ENCODE results near the gene SF3A1. TPM values are rescaled to one million over a fixed set of nuclear protein-coding genes. Genes with fewer than 3 reads are reported as not detected.

SF3A1 gene
- total and polyA plus RNA-seq, 2 of the 13 experiments (the other 11 are each of a cell fraction or from before 2014, with no cell fraction given) = 10.0 to 22.0 TPM

DNA sequence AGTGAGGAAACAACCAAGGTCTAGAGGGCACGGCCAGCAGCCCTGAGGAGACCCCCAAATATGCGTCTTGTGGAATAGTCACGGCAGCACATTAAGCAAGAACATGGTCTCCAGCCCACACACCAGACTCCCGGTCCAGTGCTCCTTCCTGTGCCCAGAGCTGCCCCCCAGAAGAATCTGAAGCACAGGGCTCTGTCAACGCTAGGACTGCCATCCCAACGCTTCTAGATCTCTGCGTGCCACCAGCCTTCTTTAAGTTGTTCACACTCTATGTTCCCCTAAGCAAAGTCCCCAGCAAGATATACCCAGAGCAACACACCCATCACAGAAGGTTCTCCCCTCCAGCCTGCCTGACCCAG, 36.6 kb upstream of the SF3A1 start:
- Histone ChIP-seq H3K4me1 (ENCODE audit: insufficient read depth, low read length) (peaks cover 60% of the 10 kb centered on the region), H3K4me3 (replicated peaks in 1 of 3; ENCODE audit: insufficient read depth in 1 of 3, low read depth in 2 of 3, low read length in 3 of 3) (no peak overlapping the region), H3K27me3 (ENCODE audit: control insufficient read depth in 1 of 2, insufficient read depth in 2 of 2, low read length in 2 of 2) (peaks cover 0 to 4% of the 10 kb centered on the region in 2 experiments; a peak in 1 of 5 replicates), H3K36me3 (replicated peaks in 1 of 2; ENCODE audit: control insufficient read depth in 1 of 2, insufficient read depth in 2 of 2, low read length in 2 of 2) (no peaks in the 10 kb centered on the region), H3K4me2 (ENCODE audit: low read depth, low read length) (no peak overlapping the region), H4K20me1 (ENCODE audit: insufficient read depth, low read length) (no peaks in the 10 kb centered on the region), H3K27ac (ENCODE audit: extremely low read length, insufficient read depth, low read length) (no peak overlapping the region), H3K79me2 (ENCODE audit: insufficient read depth, low read length) (no peaks in the 10 kb centered on the region), H3K9me3 (ENCODE audit: low read length) (no peaks in the 10 kb centered on the region; the same call in 1 of the 2 replicates), H2AFZ (ENCODE audit: low read length) (no peak overlapping the region), H3K9ac (ENCODE audit: insufficient read depth, low read depth, low read length) (no peak overlapping the region)
- DNase-seq (ENCODE audit: low spot score) (no peak), FAIRE-seq (no peak), ATAC-seq (no peak)
- 71% methylated on average over 4 of the region's 7 CpGs for WGBS (ENCODE audit: low lambda C conversion rate)
- in situ Hi-C loops (cut with HindIII; ENCODE audit: extremely low pct_ligation_motif_present, low pct_unique_long_range_greater_than_20kb) (loop anchor here (5.0 to 25.0 kb wide), 3 partner anchors 34 to 281 kb away; partner anchors contain the start of gene MTFP1), intact Hi-C loops (cut with micrococcal nuclease; ENCODE audit: unreplicated experiment) (no loop called here)
- POLR2A ChIA-PET = interaction anchor here (10.2 kb wide), 1 partner anchor 30 kb away, joined by 164 read pairs; the partner anchor contains the start of gene MTFP1
- CTCF ChIA-PET (ENCODE audit: low intra/inter-chr PET ratio, low total read pairs) = interaction anchor here (3.4 kb wide), 1 partner anchor 92 kb away, joined by 29 read pairs; no protein-coding TSS in a partner anchor
- TF ChIP-seq ZKSCAN8 (CRISPR knock-in tag; IDR thresholded peaks at IDR 0.05; ENCODE audit: borderline replicate concordance) = no peak
- peak; percentile 90 for TF ChIP-seq ZNF691 (CRISPR knock-in tag; IDR thresholded peaks at IDR 0.05; ENCODE audit: borderline replicate concordance, low read depth)
- no TSS peak for BruUV-seq (replicated peaks)

DNA sequence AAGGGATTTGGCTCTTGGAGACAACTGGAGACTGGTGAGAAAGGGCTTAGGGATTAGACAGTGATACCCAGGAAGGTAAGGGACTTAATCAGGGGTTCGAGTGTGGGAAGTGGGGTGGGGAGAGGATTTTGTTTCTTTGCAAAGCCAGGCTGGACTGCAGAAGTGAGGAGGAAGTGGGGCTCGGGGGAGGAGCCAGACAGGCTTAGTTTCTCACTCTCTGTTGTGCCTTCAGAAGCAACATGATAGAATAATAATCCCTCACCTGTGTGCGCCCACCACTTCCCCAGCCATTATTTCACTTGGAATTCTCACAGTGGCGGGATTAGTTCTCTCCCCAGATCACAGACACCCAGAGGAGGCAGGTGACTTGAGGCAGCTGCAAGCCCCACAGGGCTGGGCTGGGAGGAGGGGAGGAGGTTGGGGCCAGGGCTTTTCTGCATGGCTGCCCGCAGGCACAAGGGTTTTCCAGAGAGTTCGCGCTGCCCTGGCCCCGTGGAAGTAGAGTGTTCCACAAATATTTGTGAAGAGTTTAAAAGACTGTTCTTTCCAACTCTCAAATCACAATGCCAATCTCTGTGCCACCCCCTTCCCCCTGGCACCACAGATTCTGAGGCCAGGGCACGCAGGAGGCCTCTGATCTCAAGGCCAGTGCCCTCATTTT, 36.1 kb upstream of the SF3A1 start:
- H3K36me3 ChIP-seq (replicated peaks in 1 of 2; ENCODE audit: control insufficient read depth in 1 of 2, insufficient read depth in 2 of 2, low read length in 2 of 2) = no peaks in the 10 kb centered on the region
- ChIA-PET CTCF (ENCODE audit: low intra/inter-chr PET ratio, low total read pairs) (interaction anchor here (3.2 to 3.4 kb wide), 2 partner anchors 33 to 93 kb away, joined by 29 to 43 read pairs; partner anchors contain the start of gene MTFP1), POLR2A (interaction anchor here (1.1 to 10.2 kb wide), 2 partner anchors 31 to 105 kb away, joined by 4 to 164 read pairs; partner anchors contain the start of gene MTFP1)
- DNase-seq (ENCODE audit: low spot score) (no peak), ATAC-seq (no peak), FAIRE-seq (no peak)
- H2AFZ ChIP-seq (ENCODE audit: low read length) = no peak overlapping the region
- peaks cover 0 to 4% of the 10 kb centered on the region in 2 experiments; a peak in 1 of 5 replicates for H3K27me3 ChIP-seq (ENCODE audit: control insufficient read depth in 1 of 2, insufficient read depth in 2 of 2, low read length in 2 of 2)
- BruUV-seq (replicated peaks) = no TSS peak
- no peak overlapping the region for H3K27ac ChIP-seq (ENCODE audit: extremely low read length, insufficient read depth, low read length)
- H3K79me2 ChIP-seq (ENCODE audit: insufficient read depth, low read length) = no peaks in the 10 kb centered on the region
- H3K4me2 ChIP-seq (ENCODE audit: low read depth, low read length) = peak overlapping the region; percentile 53
- peaks cover 55% of the 10 kb centered on the region for H3K4me1 ChIP-seq (ENCODE audit: insufficient read depth, low read length)
- no peaks in the 10 kb centered on the region for H4K20me1 ChIP-seq (ENCODE audit: insufficient read depth, low read length)
- TF ChIP-seq HNRNPL (IDR thresholded peaks at IDR 0.05; ENCODE audit: low read depth, low read length) (0 out of 2 replicates have a peak, but pooled peaks have one; percentile 63), ZNF687 (CRISPR knock-in tag; IDR thresholded peaks at IDR 0.05) (peak; percentile 21; the same call in 1 of the 2 replicates), ATF6 (CRISPR knock-in tag; conservative IDR thresholded peaks at IDR 0.05) (no peak)
- H3K9ac ChIP-seq (ENCODE audit: insufficient read depth, low read depth, low read length) = peak overlapping the region; percentile 14; the same call in 1 of the 2 replicates
- WGBS (ENCODE audit: low lambda C conversion rate) = 23% methylated on average over 5 of the region's 9 CpGs
- peak overlapping the region in 1 of 3 experiments; percentile 21; a peak in 1 of 6 replicates for H3K4me3 ChIP-seq (replicated peaks in 1 of 3; ENCODE audit: insufficient read depth in 1 of 3, low read depth in 2 of 3, low read length in 3 of 3)
- in situ Hi-C loops (cut with HindIII; ENCODE audit: extremely low pct_ligation_motif_present, low pct_unique_long_range_greater_than_20kb) (loop anchor here (5.0 to 25.0 kb wide), 3 partner anchors 35 to 280 kb away; partner anchors contain the start of gene MTFP1), intact Hi-C loops (cut with micrococcal nuclease; ENCODE audit: unreplicated experiment) (no loop called here)
- H3K9me3 ChIP-seq (ENCODE audit: low read length) = no peaks in the 10 kb centered on the region; the same call in 1 of the 2 replicates
